HG02970 (cell line): Measurements from ENCODE around the gene S100A1.
"Not testable (repeated sequence)": the region's sequence is repeated elsewhere in the genome, so short reads cannot be mapped to it uniquely, and the experiment has no call there.

Source experiments
- ATAC-seq: cut with Tn5 transposase; IDR thresholded peaks from one replicate; pipeline ENCODE4 v1.9.1; 2021; ENCODE audit warnings: mild to moderate bottlenecking, moderate library complexity, moderate number of reproducible peaks; ENCODE audit not compliant: unreplicated experiment, low FRiP score

S100A1 gene

GRCh38 chr1:153649863-153650235, 21.6 kb downstream of the S100A1 start:
- no peak for ATAC-seq

GRCh38 chr1:153651771-153652170, 23.5 kb downstream of the S100A1 start:
- no peak for ATAC-seq

GRCh38 chr1:153652805-153653500, 24.7 kb downstream of the S100A1 start:
- no peak for ATAC-seq

- no peak for ATAC-seq
Observed at GRCh38 chr1:153655333-153655732, 27.1 kb downstream of the S100A1 start.

- peak; percentile 89 for ATAC-seq
Observed at GRCh38 chr1:153658400-153659174, 30.4 kb downstream of the S100A1 start, which contains the start of gene SNAPIN. Gene SNAPIN, plus strand, starts transcription at chr1:153658703. Its CDS starts 41 bp downstream, at chr1:153658744.

- no peak for ATAC-seq
Observed at GRCh38 chr1:153659175-153659534, 30.9 kb downstream of the S100A1 start.

GRCh38 chr1:153659656-153660055, 31.4 kb downstream of the S100A1 start:
- no peak for ATAC-seq

- no peak for ATAC-seq
Observed at GRCh38 chr1:153661111-153661708, 33.0 kb downstream of the S100A1 start.

GRCh38 chr1:153662269-153662668, 34.0 kb downstream of the S100A1 start:
- ATAC-seq: no peak

- ATAC-seq: no peak
Observed at GRCh38 chr1:153663211-153663610, 35.0 kb downstream of the S100A1 start.

- no peak for ATAC-seq
Observed at GRCh38 chr1:153667439-153667838, 39.2 kb downstream of the S100A1 start.

- ATAC-seq: not testable (repeated sequence)
Observed at GRCh38 chr1:153668672-153669071, 40.4 kb downstream of the S100A1 start.

GRCh38 chr1:153669606-153670005, 41.4 kb downstream of the S100A1 start:
- no peak for ATAC-seq

GRCh38 chr1:153670257-153670858, 42.1 kb downstream of the S100A1 start:
- ATAC-seq: no peak

GRCh38 chr1:153670859-153671627, 42.8 kb downstream of the S100A1 start, which contains the start of gene ILF2:
Gene ILF2, minus strand, starts transcription at chr1:153670993. Its CDS starts 71 bp downstream, at chr1:153670922.
- peak; percentile 91 for ATAC-seq

GRCh38 chr1:153671628-153672353, 43.6 kb downstream of the S100A1 start:
- not testable (repeated sequence) for ATAC-seq

- ATAC-seq: no peak
Observed at GRCh38 chr1:153673511-153673910, 45.3 kb downstream of the S100A1 start.

- ATAC-seq: no peak
Observed at GRCh38 chr1:153677718-153678518, 49.7 kb downstream of the S100A1 start.
